ENCODE data around the gene FHIT.

FHIT gene

GRCh38 chr3:60282866-60283265, 968.4 kb downstream of the FHIT start:
- DNase-seq (ENCODE audit: low read depth in 2 of 2): no peak

GRCh38 chr3:60281970-60282369, 969.3 kb downstream of the FHIT start:
- no peak for DNase-seq (ENCODE audit: low read depth in 2 of 2)

GRCh38 chr3:60277361-60277800, 973.9 kb downstream of the FHIT start:
- no peak for DNase-seq (ENCODE audit: low read depth in 2 of 2)

GRCh38 chr3:60276615-60277014, 974.6 kb downstream of the FHIT start:
- no peak for DNase-seq (ENCODE audit: low read depth in 2 of 2)

GRCh38 chr3:60274646-60275045, 976.6 kb downstream of the FHIT start:
- no peak for DNase-seq (ENCODE audit: low read depth in 2 of 2)

GRCh38 chr3:60274098-60274497, 977.2 kb downstream of the FHIT start:
- DNase-seq (ENCODE audit: low read depth in 2 of 2): no peak

GRCh38 chr3:60269829-60270266, 981.4 kb downstream of the FHIT start:
- no peak for DNase-seq (ENCODE audit: low read depth in 2 of 2)

- DNase-seq (ENCODE audit: low read depth in 2 of 2): no peak
Observed at GRCh38 chr3:60269377-60269776, 981.9 kb downstream of the FHIT start.

- no peak for DNase-seq (ENCODE audit: low read depth in 2 of 2)
Observed at GRCh38 chr3:60268123-60268522, 983.1 kb downstream of the FHIT start.

GRCh38 chr3:60266444-60266843, 984.8 kb downstream of the FHIT start:
- no peak for DNase-seq (ENCODE audit: low read depth in 2 of 2)

- DNase-seq (ENCODE audit: low read depth in 2 of 2): no peak
Observed at GRCh38 chr3:60263191-60263590, 988.1 kb downstream of the FHIT start.

GRCh38 chr3:60262546-60262945, 988.7 kb downstream of the FHIT start:
- DNase-seq (ENCODE audit: low read depth in 2 of 2): no peak

- no peak for DNase-seq (ENCODE audit: low read depth in 2 of 2)
Observed at GRCh38 chr3:60260546-60260945, 990.7 kb downstream of the FHIT start.

GRCh38 chr3:60250810-60251209, 1000.4 kb downstream of the FHIT start:
- DNase-seq (ENCODE audit: low read depth in 2 of 2): no peak

GRCh38 chr3:60250206-60250605, 1001.0 kb downstream of the FHIT start:
- no peak for DNase-seq (ENCODE audit: low read depth in 2 of 2)

- no peak for DNase-seq (ENCODE audit: low read depth in 2 of 2)
Observed at GRCh38 chr3:60246361-60246760, 1004.9 kb downstream of the FHIT start.

GRCh38 chr3:60243456-60243855, 1007.8 kb downstream of the FHIT start:
- DNase-seq (ENCODE audit: low read depth in 2 of 2): no peak

- DNase-seq (ENCODE audit: low read depth in 2 of 2): no peak
Observed at GRCh38 chr3:60240492-60240891, 1010.8 kb downstream of the FHIT start.

GRCh38 chr3:60238550-60238949, 1012.7 kb downstream of the FHIT start:
- no peak for DNase-seq (ENCODE audit: low read depth in 2 of 2)

GRCh38 chr3:60229502-60229901, 1021.8 kb downstream of the FHIT start:
- DNase-seq (ENCODE audit: low read depth in 2 of 2): no peak

- DNase-seq (ENCODE audit: low read depth in 2 of 2): no peak
Observed at GRCh38 chr3:60228823-60229222, 1022.4 kb downstream of the FHIT start.

- no peak for DNase-seq (ENCODE audit: low read depth in 2 of 2)
Observed at GRCh38 chr3:60226912-60227311, 1024.3 kb downstream of the FHIT start.

GRCh38 chr3:60225848-60226247, 1025.4 kb downstream of the FHIT start:
- DNase-seq (ENCODE audit: low read depth in 2 of 2): no peak

GRCh38 chr3:60220768-60221167, 1030.5 kb downstream of the FHIT start:
- no peak for DNase-seq (ENCODE audit: low read depth in 2 of 2)

- no peak for DNase-seq (ENCODE audit: low read depth in 2 of 2)
Observed at GRCh38 chr3:60219501-60219900, 1031.8 kb downstream of the FHIT start.

Measured in stimulated activated CD8-positive, alpha-beta memory T cell treated with anti-CD3 and anti-CD28 coated beads, Interleukin-2, amount 100 ng/mL, for 1 hour (primary cell).